NCI-H2196 treated with DMSO at 0.1 percent for 48 hours (cell line): Measurements from ENCODE around the gene SEMA5A.
"Not testable (repeated sequence)": the region's sequence is repeated elsewhere in the genome, so short reads cannot be mapped to it uniquely, and the experiment has no call there.

Experiments
- DNase-seq: peaks from one replicate; lab custom pipeline; 2025; ENCODE audit not compliant: unreplicated experiment; lab: John Stamatoyannopoulos, UW

Gene SEMA5A

DNA sequence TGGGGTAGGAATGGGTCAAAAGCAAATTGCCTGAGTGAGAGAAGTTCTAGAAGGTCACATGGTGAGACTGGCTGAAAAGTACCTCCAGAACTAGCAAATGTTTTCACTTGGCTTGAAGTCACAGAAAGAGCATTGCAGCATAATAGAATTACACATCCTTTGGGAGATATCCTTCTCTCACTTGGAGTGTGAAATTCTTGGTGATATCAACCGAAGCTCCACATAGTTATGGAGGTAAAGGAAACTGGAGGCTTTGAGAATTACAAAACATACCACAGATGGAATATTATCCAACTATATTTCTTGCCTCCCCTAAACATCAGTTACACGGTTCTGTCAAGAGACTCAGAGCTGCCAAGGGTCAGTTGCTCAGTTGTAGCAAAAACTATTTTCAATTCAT lies 182.4 kb downstream of the SEMA5A start:
- no peak for DNase-seq

DNA sequence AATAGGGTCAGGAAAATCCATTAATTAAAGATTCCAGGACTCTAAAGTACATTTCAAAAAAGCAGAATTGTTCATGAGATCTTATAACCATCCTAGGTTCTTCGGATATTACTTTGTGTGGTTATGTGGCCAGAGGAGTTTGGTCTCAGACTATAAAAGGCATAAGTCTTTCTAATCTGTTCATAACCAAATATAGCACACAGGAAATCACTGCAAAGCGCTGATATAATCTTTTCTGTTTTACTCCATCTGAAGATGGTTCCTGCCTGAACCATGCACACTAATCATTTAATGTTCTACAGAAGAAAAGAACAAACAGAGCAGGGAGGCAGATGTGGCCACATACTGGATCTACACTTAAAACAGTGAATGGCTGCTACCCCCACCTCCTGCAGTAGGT lies 182.8 kb downstream of the SEMA5A start:
- DNase-seq, result no peak

DNA sequence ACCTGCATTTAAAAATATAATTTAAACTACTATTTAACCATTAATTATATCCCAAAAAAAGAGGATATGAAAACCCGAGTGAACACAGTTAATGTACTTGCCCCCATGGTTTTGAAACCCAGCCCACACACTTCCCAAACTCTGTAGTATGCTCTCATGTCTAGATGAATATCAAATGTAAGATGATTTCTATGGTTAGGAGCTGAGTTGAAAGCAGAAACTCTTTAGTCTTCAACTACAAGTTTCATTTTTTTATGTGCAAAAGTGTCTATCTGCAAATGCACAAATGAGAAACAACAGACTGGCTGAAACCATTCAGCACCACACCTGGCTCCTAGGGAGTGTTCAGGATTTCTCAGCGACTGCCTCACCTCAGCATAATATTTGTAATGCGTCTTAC lies 183.3 kb downstream of the SEMA5A start:
- DNase-seq, result no peak

DNA sequence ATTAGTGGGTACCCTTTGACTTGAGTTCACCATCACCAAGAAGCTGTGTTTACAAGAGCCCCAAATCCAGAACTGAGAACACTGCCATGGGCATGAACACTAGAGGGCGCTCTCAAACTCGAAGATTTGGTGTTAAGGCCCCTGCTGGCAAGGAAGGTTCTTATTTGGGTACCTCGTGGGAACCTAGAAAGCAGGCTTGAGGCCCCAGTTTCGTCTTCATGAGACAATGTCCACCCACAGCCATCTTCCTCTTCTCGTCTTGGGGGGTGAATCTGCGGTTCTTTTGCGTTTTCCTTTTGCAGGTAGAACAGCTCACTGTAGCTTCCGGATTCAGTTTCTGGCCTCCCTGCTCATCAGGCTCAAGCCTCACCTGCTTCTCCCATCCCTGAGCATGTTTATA lies 184.0 kb downstream of the SEMA5A start:
- no peak for DNase-seq

DNA sequence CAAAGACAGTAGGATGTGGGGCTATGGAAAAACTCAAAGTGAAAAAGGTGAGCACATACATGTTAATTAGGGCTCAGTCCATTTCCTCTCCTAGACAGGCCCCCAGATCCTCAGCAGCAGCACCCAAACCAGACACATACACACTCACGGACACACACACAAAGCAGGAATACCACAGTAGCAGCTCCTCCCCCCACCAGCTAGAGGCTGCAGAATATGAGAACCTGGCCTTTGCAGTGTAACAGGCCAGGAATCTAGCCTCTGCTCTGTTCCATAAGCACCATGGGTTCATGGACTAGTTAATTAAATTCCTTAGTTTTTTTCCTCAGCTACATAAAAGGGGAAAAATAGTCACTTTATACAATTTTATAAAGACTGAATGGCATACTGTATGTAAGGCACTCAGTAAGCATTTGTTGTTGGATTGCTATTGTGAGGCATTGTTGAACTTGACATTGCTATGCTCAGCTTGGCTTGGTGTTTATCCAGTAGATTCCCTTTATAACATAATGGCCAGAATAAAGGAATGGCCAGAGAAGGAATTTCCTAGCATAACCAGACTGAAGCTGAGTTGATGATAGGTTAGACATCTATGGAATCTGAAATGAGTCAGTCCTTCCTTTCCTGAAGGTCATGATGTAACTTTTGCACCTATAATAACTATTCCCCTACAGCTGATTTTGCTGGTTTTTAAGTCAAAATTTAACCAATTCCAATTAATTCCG lies 186.8 kb downstream of the SEMA5A start:
- DNase-seq, result no peak

DNA sequence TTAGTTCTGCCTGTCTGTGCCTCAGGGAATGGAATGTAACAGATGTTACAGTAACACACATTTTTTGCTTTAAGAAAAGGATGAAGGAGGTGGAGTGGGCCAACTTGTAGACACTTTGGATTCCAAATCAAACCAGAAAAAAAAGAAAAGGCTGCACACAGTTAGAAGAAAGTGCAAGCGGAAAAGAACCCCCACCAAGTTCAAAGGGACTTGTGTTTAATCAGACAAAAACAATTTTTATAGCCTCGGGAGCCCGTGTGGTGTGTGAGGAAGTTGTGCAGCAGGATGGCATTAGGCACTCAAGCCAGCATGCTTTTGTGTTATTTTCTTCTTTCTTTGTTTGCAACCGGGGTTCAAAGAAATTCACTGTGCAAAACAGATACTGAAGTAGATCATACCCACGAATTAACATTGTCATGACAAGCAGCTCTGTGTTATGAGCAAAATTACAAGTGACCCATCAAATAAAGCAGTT lies 189.5 kb downstream of the SEMA5A start:
- DNase-seq, result no peak

DNA sequence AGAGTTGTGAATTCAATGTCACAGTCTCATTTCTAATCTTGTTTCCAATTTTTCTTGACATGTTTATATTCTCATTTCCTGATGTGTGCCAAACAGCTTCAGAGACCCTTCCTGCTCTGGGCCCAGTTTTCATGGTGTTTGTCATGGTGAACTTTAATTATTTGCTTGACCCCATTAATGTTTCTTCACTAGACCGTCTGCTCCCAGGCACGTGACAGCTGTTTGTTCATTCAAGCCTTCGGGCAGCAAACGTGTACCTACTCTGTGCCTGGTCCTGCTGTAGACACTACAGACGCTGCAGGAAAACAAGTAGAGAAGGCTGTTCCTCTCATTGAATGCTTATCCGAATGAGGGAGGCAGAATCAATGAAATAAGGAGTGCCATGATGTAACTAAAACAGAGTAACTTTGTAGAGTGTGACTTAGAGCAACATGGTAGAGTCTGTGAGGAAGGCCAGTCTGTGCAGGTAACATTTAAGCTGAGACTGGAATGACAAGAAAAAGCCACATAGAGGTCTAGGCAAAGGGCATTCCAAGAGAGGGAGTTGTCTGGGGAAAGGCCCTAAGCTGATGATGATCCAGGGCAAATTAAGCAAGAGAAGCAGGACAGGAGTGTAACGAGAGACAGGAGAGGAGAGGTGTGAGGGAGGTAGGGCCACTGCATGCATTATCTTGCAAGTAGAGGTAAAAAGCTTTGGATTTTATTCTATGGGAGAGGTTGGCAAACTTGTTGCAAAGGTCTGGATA lies 191.4 kb downstream of the SEMA5A start:
- no peak for DNase-seq

DNA sequence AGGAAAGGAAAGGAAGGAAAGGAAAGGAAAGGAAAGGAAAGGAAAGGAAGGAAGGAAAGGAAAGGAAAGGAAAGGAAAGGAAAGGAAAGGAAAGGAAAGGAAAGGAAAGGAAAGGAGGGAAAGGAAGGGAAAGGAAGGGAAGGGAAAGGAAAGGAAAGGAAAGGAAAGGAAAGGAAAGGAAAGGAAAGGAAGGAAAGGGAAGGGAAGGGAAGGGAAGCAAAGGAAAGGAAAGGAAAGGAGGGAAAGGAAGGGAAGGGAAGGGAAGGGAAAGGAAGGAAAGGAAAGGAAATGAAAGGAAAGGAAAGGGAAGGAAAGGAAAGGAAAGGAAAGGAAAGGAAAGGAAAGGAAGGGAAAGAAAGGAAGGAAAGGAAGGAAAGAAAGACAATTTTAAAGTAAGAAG lies 192.8 kb downstream of the SEMA5A start:
- not testable (repeated sequence) for DNase-seq

DNA sequence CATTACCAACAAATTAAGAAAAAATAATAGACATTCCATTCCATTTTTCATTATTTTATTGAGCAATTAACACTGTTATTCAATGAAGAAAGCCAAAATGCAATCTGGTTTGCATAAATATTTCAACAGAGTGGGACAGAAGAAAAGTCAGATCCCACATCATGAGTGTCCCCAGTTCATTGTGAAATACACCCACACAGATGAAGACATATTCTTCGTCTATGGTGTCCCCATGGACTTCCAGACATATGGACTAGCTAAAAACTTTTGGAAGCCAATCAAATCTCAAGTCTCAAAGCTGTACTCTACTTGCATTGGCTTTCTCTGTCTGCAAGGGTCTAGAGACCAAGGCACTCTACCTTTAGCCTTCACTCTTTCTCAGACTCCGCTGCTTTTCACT lies 194.3 kb downstream of the SEMA5A start:
- no peak for DNase-seq

DNA sequence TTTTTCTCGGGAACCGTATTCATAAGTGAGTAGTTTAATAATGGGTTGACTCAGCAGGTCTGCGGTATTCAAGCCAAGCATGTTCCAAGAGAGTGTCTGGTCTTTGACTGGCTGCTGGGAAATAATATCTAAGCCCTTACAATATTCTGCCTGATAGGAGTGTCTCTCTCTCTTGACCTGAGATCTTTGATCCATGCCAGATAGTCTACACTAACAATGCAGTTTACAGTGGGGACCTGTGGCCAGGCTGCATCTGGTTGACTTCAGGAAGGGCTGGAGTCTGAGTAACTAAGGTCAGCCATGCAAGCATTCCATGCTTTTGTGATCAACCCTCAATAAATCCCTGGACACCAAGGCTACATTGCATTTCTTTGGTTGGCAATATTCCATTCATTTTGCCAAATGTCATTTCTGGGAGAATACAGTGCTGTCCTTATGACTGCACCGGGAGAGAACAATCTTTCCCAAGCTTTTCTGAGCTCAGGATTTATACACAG lies 195.5 kb downstream of the SEMA5A start:
- no peak for DNase-seq

DNA sequence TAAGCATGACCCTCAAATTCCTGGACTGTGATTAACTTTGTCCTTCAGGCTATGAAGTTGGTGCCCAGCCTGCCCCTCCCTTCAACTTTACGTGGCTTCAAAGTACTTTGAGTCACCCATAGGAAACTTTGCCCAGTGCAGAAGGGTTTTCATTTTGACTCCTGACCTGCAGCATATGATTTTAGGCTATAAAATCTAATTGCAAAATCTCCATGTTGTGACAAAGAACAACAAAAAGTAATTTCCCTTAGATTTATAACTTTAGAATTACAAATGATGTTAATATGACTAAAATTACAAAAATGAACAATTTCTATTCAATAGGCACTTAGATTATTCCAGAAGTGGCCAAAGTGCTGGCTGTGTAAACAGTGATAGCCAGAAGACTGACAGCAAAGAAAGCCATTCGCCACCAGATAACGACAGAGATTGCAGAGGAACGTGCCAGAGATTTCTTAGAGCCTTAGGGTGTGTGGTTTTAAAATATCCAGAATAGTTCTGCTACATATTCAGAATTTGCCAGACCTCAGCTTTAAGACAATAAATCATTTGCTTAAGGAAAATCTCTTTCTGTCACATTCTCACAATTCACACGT lies 197.4 kb downstream of the SEMA5A start:
- DNase-seq, result no peak

DNA sequence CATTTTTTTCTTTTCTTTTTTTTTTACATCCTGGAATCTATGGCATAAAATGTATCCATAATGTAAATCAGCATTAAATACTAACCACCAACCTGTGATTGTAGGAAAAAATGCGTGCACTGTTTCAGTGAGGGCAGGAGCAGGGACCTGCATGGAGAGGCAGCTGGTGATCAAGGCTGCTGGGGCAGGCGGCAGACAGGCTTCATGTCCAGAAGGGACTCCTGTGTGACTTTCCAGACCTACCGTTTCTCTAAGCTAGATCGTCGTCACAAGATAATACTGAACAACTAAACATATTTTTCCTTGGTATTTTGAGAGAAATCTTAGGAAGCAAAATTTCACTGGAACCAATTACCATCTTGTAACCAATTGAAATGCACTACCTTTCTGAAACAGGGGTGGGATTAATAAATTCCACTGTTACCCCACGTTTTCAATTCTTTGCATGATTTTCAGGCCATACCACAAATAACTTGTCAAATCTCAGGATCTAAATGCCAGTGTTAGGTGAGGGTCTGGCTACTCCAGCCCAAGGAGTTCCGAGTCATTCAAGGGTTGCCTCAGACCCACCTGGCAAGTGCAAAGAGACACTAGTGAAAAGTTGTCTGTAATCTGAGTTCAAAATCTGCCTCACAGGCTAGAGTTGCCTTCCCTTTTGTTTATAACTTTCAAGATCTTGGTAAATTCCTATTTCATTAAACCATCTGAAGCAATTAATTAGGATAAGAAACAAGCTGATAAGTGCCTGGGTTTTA lies 198.2 kb downstream of the SEMA5A start:
- DNase-seq, result no peak

DNA sequence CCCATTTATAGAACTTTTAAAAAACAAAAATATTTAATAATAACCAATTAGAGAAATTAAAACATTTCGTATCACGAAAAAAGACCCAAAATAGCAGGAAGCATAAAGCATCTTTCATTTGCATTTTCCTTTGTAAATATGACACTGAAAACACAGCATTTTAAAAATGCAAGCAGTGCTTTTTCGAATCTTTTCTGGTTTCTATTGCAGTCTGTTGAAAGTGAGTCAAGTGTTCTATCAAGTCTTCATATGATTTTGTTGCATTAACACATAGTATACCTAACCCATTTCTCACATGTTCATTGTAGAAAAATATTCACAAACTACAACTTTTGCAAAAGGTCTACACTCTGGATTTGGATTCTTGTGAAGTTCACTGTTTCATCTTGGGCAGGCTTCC lies 198.8 kb downstream of the SEMA5A start:
- DNase-seq, result no peak

DNA sequence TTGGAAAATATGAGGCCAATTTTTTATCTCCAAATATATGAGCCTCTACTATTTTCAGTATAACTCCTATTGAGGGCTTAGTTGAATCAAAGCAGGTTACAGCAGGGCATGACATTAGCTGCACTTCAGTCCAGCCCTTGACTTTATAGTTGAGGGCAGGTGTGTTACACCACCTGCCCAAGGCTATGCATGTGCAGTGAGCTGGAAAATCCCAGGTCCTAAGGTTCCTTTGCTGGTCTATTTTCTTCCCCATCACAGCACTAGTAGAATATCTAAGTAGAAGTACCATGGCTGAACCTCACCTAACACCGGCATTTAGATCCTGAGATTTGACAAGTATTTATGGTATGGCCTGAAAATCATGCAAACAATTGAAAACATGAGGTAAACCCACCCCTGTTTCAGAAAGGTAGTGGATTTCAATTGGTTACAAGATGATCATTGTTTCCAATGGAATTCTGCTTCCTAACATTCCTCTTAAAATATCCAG lies 201.1 kb downstream of the SEMA5A start:
- DNase-seq, result no peak

DNA sequence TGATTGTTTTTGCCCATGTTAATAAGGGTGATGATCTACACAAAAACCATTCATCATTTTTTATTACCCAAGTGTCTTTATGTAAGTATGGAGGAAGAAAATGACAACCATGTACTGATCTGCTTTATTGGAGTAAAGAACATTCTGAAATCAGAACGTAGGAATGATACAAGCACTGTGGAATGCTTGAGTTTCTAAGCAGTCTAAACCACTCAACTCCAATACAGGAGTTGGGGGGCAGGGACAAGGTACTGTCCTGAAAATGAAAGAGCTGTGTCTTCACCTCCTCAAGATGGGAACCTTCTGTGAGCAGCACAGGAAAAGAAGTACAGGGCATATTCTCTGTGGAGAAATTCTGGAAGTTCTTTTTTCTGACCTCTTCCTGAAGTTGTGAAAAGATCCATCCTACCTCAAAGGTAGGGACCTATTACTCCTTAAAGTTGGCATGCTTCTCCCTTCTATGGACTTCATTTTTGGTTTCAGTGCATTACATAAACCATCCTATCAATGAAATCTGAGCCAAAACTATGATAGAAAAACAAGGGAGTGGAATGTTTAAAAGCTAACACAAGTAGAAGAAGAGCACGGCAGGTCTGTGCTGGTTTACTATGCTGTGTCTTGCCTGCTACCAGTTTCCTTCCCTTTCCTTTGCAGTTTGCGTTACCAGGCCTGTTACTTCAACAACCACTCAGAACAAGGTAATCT lies 202.6 kb downstream of the SEMA5A start:
- DNase-seq, result no peak

DNA sequence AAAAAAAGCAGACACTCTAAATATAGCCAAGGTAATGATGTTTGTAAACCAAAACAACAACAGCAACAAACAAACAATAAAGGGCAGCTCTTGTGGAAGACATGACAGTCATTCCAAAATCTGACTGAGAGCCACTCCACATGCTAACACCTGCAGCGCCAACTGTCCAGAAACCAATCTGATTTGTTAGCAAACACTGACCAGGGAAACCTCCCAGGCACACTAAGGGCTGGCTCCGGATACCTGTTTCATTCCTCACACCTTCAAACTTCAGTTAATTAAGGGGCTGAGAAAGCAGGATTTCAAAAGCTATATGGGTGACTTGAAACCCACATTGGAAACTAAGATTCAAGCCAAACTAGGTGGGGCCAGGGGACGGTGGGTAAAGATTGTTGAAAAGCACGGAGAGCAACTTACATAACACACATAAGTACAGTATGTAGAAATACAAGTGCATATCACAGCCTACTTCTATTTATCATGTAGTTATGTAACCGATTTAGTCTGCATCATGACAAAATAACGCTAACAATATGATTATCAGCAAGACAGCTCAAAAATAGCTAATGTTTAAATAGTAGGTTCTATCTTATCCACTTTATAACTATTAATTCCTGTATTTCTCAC lies 203.6 kb downstream of the SEMA5A start:
- DNase-seq, result no peak

DNA sequence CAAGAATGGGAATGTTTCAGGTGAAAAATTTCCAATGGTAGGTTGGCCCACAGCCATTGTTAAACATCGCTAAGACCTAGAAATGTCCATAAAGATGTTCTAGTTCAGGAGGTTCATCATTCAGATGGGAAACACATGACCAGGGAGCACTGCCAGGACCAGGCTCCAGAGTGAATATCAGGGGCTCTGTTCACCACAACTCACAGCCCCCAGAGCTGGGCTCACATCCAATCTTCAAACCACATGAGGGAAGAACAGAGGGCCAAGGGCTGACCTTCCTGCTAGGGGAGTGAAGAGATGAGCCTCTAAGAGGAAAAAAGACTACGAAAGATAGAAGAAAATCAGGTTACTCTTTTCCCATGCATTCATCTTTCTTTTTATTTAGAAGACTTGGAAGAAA lies 205.8 kb downstream of the SEMA5A start:
- DNase-seq, result no peak

DNA sequence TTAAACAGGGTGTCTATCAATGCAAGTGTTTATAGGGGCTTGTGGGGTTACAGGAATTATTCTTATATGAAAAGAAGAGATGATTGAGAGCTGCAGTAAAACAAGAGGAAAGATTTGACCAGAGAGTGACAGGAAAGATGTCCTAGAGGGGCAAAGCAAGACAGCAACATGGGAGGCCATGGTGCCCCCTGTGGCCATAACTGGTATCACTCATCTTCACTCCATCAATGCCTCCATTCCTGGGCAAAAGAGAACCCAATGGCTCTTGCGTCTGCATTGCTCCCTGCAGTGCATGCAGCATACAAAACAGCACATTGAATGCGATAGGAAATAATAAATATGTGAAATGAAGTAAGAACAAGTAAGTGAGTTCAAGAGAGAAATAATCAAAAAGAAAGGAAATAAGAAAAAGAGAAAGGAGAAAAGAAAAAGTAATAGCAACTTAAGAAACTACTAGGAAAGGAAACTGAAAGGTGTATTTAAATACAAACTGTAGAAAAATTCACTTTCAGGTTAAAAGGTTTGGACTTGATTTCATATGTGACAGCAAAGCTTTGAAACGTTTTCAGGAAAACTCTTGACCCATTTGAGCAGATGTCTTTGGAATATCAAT lies 206.6 kb downstream of the SEMA5A start:
- no peak for DNase-seq

DNA sequence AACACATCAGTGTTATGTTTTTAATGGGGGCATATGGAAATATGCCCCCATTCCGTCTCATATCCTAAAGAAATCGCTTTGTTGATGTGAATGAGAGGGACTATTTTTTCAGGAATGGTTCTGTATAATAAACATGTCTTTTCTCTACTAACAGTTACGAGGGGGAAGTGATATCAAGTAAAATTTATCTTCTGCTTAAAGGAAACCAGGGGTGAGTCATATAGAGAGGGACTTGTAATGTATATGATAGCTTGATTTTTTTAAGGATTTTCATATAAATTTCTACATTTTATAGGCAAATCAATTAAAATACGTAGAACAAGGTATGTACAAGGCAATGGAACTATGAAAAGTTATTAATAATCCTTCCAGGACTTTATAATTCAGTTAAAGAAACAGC lies 207.1 kb downstream of the SEMA5A start:
- no peak for DNase-seq
